Endothelial cell (in vitro differentiated cells): ENCODE measurements around the gene EPB41L1. TPM values are rescaled to one million over a fixed set of nuclear protein-coding genes. Genes with fewer than 3 reads are reported as not detected.

Experiments used
- DNase-seq: peaks from one replicate; pipeline ENCODE4 v3.0.0; 2021; ENCODE audit warnings: low spot score
- H3K27ac Mint-ChIP-seq: one replicate; pipeline ENCODE4 v1.8.0; 2021; ENCODE audit warnings: mixed read lengths, inconsistent platforms; ENCODE audit not compliant: unreplicated experiment
- H3K27me3 Mint-ChIP-seq: one replicate; pipeline ENCODE4 v1.8.0; 2021; ENCODE audit warnings: mild to moderate bottlenecking, moderate library complexity, mixed read lengths, inconsistent platforms; ENCODE audit not compliant: unreplicated experiment
- H3K36me3 Mint-ChIP-seq: one replicate; pipeline ENCODE4 v1.8.0; 2021; ENCODE audit warnings: mild to moderate bottlenecking, low read depth, mixed read lengths, inconsistent platforms; ENCODE audit not compliant: unreplicated experiment
- H3K4me1 Mint-ChIP-seq: one replicate; pipeline ENCODE4 v1.8.0; 2021; ENCODE audit warnings: mild to moderate bottlenecking, mixed read lengths, inconsistent platforms; ENCODE audit not compliant: unreplicated experiment
- H3K4me3 Mint-ChIP-seq: one replicate; pipeline ENCODE4 v1.8.0; 2021; ENCODE audit warnings: mild to moderate bottlenecking, mixed read lengths, inconsistent platforms; ENCODE audit not compliant: unreplicated experiment
- H3K9me3 Mint-ChIP-seq: one replicate; pipeline ENCODE4 v1.8.0; 2021; ENCODE audit warnings: mixed read lengths, inconsistent platforms; ENCODE audit not compliant: unreplicated experiment
- total RNA-seq: library from RNA; stranded (reverse); fragmentation: NEBNext Ultra II Directional; extraction: Animal tissue kit (Norgen Biotek cat#: 25700); gene quantifications from one replicate; pipeline ENCODE4 v1.2.1, GENCODE V29; 2021; ENCODE audit not compliant: unreplicated experiment
- TF ChIP-seq, protein P1 (sequence below): fragments of 200-600 bp; sonication (generic); IDR thresholded peaks from one replicate; pipeline ENCODE4 v1.5.0; 2021; ENCODE audit warnings: antibody characterized with exemption; ENCODE audit not compliant: unreplicated experiment

Gene EPB41L1
- total RNA-seq, 1 donor from 2014 or later = 19.3 TPM

DNA sequence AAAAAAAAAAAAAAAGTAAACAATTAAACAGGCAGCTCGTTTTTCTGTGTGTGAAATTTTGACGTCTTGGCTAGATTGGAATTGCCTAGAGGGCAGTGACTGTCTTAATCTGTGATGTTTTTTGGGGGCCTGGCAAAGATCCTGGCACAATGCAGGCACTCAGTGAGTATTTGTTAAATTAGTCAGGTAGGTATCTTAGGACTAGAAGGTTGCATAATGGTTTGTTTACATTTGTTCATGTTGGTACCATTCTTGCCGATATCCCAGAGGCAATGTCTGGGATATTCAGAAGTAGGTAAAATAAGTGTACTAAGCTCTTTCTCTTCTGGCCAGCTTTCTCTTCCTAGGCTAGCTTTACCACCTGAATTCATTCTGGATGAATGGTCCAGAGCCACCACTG, 84.2 kb downstream of the EPB41L1 start:
- H3K9me3 Mint-ChIP-seq = no peaks in the 10 kb centered on the region
- H3K27ac Mint-ChIP-seq = no peak overlapping the region
- no peaks in the 10 kb centered on the region for H3K27me3 Mint-ChIP-seq
- DNase-seq = no peak
- TF ChIP-seq, protein P1, sequence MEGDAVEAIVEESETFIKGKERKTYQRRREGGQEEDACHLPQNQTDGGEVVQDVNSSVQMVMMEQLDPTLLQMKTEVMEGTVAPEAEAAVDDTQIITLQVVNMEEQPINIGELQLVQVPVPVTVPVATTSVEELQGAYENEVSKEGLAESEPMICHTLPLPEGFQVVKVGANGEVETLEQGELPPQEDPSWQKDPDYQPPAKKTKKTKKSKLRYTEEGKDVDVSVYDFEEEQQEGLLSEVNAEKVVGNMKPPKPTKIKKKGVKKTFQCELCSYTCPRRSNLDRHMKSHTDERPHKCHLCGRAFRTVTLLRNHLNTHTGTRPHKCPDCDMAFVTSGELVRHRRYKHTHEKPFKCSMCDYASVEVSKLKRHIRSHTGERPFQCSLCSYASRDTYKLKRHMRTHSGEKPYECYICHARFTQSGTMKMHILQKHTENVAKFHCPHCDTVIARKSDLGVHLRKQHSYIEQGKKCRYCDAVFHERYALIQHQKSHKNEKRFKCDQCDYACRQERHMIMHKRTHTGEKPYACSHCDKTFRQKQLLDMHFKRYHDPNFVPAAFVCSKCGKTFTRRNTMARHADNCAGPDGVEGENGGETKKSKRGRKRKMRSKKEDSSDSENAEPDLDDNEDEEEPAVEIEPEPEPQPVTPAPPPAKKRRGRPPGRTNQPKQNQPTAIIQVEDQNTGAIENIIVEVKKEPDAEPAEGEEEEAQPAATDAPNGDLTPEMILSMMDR = no peak
- peaks cover 17% of the 10 kb centered on the region for H3K4me1 Mint-ChIP-seq
- H3K36me3 Mint-ChIP-seq = peaks cover 2% of the 10 kb centered on the region
- H3K4me3 Mint-ChIP-seq = no peak overlapping the region

DNA sequence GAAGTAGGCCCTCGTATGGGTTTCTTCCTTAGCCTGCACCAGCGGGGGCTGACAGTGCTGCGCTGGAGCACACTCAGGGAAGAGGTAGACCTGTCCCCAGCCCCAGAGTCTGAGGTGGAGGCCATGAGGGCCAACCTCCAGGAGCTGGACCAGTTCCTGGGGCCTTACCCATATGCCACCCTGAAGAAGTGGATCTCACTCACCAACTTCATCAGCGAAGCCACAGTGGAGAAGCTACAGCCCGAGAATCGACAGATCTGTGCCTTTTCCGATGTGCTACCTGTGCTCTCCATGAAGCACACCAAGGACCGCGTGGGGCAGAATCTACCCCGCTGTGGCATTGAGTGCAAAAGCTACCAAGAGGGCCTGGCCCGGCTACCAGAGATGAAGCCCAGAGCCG, 85.5 kb downstream of the EPB41L1 start:
- TF ChIP-seq, protein P1 = no peak
- Mint-ChIP-seq H3K9me3 (no peaks in the 10 kb centered on the region), H3K27me3 (no peaks in the 10 kb centered on the region), H3K27ac (no peak overlapping the region), H3K4me3 (no peak overlapping the region), H3K36me3 (peaks cover 8% of the 10 kb centered on the region), H3K4me1 (peaks cover 17% of the 10 kb centered on the region)
- no peak for DNase-seq

DNA sequence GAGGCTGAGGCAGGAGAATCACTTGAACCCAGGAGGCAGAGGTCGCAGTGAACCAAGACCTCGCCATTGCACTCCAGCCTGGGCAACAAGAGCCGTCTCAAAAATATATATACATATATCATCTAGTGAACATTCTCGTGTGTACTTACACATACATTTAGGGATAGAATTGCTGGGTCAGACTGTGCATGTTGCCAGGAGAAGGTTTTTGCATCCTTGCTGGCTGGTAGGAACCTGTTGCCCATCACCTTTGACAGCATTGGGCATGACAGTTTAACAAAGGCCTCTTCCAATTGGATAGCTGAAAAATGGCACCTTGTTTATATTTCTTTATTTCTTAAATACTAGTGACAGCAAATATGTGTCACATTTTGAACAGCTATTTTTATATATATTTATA, 87.1 kb downstream of the EPB41L1 start:
- DNase-seq = no peak
- no peak overlapping the region for H3K4me3 Mint-ChIP-seq
- TF ChIP-seq, protein P1 = no peak
- H3K27ac Mint-ChIP-seq = no peak overlapping the region
- H3K4me1 Mint-ChIP-seq = peaks cover 9% of the 10 kb centered on the region
- H3K9me3 Mint-ChIP-seq = no peaks in the 10 kb centered on the region
- H3K27me3 Mint-ChIP-seq = peaks cover 2% of the 10 kb centered on the region
- peaks cover 14% of the 10 kb centered on the region for H3K36me3 Mint-ChIP-seq

DNA sequence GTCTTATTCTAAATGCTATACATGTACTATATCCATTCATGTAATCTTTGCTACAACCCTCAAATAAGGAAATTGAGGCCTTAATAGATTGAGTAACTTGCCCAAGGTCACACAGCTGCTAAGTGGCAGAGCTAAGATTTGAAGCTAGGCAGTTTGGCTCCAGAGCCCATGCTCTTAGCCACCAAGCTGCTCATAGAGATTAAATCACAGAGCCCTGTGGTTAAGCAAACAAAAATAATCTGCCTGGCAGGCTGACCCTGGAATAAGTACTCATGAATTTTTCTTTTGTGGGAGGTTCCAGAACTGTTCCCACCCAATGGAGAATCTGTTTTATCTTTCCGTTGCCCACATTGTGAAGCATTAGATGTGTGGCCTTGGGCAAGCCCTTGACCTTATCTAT, 89.2 kb downstream of the EPB41L1 start:
- Mint-ChIP-seq H3K27ac (no peak overlapping the region), H3K4me1 (no peaks in the 10 kb centered on the region), H3K27me3 (peaks cover 2% of the 10 kb centered on the region), H3K9me3 (no peaks in the 10 kb centered on the region), H3K4me3 (no peak overlapping the region), H3K36me3 (peaks cover 23% of the 10 kb centered on the region)
- DNase-seq = no peak
- TF ChIP-seq, protein P1 = no peak

DNA sequence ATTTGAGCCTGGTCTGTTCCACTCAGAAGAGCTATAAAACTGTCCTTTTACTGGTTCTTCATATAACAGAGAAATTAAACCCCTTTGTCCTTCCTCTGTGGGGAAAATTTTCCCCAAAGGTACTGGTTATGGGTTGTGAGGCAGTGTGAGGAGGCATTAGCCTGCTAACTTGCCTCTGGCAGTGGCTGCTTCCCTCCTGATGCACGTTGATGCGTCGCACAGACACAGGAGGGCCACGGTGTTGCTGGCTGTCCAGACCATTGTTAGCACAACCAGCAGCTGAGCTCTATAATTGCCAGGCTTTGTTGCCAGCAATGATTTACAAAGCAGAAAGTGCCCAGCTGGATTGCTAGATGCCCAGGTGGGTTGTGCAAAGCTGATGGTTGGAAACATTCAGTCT, 91.9 kb downstream of the EPB41L1 start:
- no peak for DNase-seq
- H3K4me3 Mint-ChIP-seq = no peak overlapping the region
- no peak overlapping the region for H3K27ac Mint-ChIP-seq
- peaks cover 3% of the 10 kb centered on the region for H3K4me1 Mint-ChIP-seq
- peaks cover 23% of the 10 kb centered on the region for H3K36me3 Mint-ChIP-seq
- TF ChIP-seq, protein P1 = no peak
- peaks cover 2% of the 10 kb centered on the region for H3K27me3 Mint-ChIP-seq
- H3K9me3 Mint-ChIP-seq = no peaks in the 10 kb centered on the region
